NCI-H2227 treated with DMSO at 0.1 percent for 48 hours (cell line): ENCODE data around the gene GRID2IP.
"Not testable (repeated sequence)": the region's sequence is repeated elsewhere in the genome, so short reads cannot be mapped to it uniquely, and the experiment has no call there.

Source experiments
- DNase-seq: peaks from one replicate; lab custom pipeline; 2025; lab: John Stamatoyannopoulos, UW

Gene GRID2IP

GRCh38 chr7:6487184-6487545 lies 64.1 kb downstream of the GRID2IP start:
- no peak for DNase-seq

- DNase-seq = no peak
Measured at GRCh38 chr7:6486438-6487183, 64.7 kb downstream of the GRID2IP start.

- no peak for DNase-seq
Measured at GRCh38 chr7:6482743-6483119, 68.5 kb downstream of the GRID2IP start.

DNA sequence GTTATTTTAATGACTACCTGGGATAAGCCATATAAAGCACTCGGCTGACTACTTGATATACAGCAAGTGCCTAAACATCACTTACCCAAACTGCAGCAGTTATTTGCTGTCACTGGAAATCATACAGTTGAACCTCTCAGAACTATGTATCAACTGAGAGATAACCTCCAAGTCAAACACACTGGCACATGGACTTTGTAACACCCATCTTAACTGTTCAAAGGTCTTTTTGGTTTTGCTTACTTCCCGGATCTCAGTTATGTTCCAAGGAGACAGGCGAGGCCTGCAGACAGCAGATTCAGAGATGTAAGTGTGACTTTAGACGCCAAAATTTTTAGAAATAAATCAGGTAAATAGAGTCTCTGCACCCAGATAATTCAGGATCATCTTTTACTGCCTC lies 69.0 kb downstream of the GRID2IP start:
- DNase-seq = no peak

DNA sequence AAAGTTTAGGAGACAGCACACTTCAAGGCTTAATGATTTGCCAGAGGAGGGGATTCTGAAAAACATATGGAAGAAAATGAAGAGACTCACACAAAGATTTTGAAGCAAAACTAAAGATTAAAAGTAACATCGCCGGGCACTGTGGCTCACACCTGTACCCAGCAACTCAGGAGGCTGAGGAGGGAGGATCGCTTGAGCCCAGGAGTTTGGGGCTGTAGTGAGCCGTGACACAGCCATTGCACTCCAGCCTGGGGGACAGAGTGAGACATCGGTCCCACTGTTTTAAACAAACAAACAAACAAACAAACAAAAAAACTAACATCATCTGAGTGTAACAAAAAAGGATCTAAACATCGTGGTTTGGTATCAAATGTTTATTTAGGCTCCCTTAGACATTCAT lies 69.8 kb downstream of the GRID2IP start:
- DNase-seq = no peak

- no peak for DNase-seq
Measured at GRCh38 chr7:6480323-6480660, 71.0 kb downstream of the GRID2IP start.

GRCh38 chr7:6479067-6479466 lies 72.2 kb downstream of the GRID2IP start:
- no peak for DNase-seq

GRCh38 chr7:6478186-6478585 lies 73.1 kb downstream of the GRID2IP start:
- DNase-seq = no peak

DNA sequence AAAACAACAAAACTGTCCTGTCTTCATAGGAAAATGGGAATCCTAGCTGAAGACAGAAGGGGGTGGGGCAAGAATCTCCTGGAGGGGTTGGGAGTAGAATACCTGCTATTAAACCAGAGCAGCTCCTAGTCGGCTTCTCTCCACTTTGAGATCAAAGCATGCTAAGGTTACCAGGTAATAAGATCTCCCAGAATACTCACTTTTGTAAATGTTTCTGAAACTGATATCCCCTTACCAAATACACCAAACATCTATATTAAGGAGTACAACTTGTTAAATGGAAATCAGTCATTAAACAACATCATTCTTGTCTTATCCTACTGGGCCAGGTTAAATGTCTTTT lies 74.0 kb downstream of the GRID2IP start:
- no peak for DNase-seq

DNA sequence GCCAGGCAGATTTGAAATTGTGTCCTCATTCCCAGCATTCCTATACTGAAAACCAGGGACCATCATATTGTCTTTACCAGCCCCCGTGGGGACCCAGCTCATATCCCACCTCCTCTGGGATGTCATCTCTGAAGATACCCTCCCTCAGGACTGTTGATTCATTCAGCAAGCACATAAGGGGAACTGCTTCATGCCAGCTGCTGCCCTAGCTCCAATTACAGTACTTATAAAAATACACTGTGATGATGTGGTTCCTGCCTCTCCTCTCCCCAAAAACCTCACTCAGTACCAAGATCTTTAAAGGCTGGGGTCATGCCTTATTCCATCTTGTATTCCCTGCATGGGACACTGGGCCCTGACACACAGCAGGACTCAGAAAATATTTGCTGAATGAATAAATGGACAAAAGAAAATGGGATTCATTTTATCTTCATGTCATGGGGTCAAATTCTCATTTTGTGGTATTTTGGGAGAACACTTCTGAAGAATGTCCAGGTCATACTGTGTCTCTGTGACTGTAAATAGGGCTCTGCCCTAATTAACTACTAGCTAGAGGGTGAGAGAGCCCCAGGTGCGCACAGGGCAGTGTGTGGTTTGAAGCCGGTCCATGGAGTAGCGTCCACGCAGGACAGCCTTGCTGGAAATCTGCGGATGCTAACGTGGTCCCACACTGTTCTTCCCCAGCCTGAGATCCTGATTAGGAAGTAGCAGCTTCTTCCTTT lies 74.5 kb downstream of the GRID2IP start:
- no peak for DNase-seq

GRCh38 chr7:6475433-6476186 lies 75.7 kb downstream of the GRID2IP start:
- DNase-seq = no peak

DNA sequence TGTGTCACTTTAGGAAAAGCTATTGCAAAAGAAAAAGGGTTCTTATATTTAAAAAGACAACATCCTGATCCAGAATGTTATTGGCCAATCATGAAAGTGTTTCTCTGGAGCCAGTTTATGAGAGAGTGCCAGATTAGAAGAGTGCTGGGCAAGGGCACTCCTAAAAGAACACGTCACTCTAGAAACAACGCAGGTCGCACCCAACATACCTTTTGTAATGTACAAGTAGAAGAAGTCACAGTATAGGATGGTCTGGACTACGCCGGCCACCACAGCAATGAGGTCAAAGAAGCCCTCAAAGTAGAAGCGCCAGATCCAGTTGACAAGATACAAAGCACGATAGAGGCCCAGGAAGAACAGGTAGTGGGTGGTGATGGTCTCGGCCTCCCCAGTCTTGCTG lies 85.4 kb downstream of the GRID2IP start:
- no peak for DNase-seq

GRCh38 chr7:6463609-6464008 lies 87.7 kb downstream of the GRID2IP start:
- not testable (repeated sequence) for DNase-seq

DNA sequence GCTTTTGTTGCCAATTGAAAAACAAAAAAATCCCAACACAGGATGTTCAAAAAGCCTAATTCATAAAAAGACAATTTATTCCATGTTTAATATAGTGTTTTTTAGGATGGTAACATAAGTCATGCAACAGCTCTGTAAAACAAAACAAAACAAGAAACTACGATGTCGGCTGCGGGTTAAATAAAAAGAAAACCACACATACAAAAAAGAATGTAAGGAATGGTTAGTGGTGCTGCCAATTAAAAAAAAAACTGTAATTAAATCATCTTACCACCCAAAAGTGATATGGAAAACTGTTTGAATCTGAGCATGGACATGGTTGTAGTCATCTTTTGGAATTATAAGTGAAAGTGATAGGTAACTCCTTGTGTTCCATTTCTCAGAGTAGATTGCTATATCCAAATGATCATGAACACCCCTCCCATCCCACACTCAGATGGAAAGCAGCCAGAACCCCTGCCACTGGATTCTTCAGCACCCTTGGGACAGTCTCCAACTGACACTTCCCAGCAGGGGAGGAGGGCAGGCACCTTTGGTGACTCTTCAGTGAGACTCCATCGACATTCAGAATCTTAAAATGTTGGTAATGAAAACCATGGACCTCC lies 89.2 kb downstream of the GRID2IP start:
- DNase-seq = no peak

DNA sequence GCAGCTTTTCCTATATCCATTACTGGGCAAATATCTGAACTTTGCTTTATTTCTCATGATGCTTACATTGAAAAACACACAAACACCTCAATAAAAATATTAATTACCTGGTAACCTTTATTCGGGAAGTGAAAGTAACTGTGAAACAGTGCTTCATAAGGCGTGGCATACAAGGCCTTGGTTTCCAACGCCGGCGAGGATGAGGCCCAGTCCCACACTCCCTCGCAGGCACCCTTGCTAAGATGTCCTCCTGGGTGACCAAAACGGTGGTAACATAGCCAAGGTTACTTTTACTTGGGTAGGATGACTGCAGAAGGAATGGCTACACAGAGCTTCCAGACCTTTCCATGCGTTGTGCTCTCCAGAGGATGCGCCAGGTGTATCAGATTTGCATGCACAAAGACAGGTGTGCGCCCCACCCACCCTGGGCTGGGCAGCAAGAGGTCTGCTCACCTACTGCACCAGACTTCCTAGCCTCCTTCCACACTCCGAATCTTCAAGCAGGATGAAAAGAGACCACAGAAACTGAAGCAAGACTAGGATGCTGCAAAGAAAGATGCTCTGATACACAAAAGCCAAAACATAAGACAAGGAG lies 90.2 kb downstream of the GRID2IP start:
- no peak for DNase-seq

DNA sequence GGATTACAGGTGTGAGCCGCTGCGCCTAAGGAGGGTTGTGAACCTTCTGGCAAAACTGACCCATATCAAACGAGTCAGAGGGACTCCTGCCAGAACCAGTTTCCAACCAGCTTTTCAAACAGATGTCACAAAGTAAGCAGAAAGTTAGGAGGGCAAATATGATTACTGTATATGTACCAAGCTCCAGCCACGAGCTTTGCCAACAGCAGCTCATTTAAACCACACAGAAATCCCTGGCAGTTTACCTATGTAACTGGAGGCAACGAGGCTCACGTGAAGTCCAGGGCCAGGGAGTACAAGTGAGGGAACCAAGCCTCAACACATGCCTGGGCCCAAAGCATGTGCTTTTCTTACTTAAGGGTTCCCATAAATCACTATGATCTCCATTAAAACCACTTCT lies 91.0 kb downstream of the GRID2IP start:
- no peak for DNase-seq

DNA sequence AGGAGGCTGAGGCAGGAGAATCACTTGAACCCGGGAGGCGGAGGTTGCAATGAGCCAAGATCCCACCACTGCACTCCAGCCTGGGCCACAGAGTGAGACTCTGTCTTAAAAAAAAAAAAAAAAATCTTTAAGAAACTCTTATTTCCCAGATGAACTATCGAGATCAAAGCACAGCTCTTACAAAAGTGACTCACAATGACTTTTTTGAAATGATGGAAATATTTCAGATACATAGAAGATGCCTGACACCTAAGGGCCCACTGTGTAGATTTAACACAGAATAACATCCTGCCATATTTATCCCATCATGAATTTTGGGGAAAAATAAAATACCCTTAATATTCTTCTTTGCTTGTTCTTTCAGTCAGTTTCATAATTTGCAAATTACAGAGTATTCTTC lies 92.6 kb downstream of the GRID2IP start:
- not testable (repeated sequence) for DNase-seq

GRCh38 chr7:6453734-6454133 lies 97.5 kb downstream of the GRID2IP start:
- no peak for DNase-seq

DNA sequence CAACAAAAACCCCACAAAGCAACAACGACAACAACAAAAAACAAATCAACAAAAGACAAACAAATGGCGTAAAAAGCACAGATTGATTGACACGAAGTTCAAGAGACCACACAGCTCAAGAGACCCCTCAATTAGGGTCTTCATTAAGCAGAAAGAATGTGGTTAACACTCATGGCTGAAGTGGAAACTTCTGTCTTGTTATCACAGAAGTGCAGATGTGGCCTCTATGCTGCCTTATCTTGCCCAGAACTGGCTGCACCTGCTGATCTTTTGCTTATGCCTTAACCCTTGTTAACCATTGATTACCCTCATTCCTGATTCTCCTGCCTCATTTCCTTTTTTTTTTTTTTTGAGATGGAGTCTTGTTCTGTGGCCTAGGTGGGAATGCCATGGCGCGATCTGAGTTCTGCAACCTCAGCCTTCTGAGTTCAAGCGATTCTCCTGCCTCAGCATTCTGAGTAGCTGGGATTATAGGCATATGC lies 100.0 kb downstream of the GRID2IP start:
- DNase-seq = no peak

- not testable (repeated sequence) for DNase-seq
Measured at GRCh38 chr7:6450591-6450990, 100.7 kb downstream of the GRID2IP start.

DNA sequence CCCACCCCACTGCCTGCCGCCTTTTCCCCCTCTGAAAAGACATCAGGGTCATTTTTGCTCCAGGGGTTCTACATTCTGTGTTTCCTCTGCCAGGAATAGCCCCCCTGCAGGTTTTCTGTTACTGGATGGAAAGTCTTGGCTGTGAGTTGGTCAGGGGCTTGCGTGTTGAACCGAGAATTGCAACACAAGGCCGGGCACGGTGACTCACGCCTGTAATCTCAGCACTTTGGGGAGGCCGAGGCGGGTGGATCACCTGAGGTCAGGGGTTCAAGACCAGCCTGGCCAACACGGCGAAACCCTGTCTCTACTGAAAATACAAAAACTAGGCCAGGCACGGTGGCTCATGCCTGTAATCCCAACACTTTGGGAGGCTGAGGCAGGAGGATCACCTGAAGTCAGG lies 101.4 kb downstream of the GRID2IP start:
- DNase-seq = not testable (repeated sequence)

DNA sequence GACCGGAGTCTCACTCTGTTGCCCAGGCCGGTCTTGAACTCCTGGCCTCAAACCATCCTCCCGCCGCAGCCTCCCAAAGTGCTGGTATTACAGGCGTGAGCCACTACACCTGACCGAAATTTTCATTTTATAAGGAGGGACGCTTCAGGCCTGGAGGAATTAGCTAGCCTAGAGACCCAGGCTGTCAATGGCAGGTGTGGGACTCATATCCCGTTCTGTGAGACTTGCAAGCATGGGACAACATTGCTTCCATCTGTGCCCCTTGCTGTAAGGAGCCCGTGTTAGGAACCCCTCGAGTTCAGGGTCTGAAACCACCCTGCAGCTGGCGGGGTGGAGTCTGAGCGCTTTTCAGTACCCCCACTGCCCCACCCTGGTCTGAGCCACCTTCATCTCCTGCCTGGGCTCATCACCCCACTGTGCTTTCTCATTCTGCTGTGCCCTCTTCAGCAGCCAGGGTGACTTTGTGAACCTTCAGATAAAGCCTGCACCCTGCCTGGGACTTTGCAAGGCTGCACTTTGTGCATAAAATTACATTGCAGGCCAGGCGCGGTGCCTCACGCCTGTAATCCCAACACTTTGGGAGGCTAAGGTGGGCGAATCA lies 102.2 kb downstream of the GRID2IP start:
- no peak for DNase-seq
